Fibroblast of skin of back (primary cell): ENCODE measurements around the gene NTN3. TPM values are rescaled to one million over a fixed set of nuclear protein-coding genes. Genes with fewer than 3 reads are reported as not detected.
A peak's percentile ranks its signal among the peaks of the same experiment; 100 is the strongest.
"Not testable (repeated sequence)": the region's sequence is repeated elsewhere in the genome, so short reads cannot be mapped to it uniquely, and the experiment has no call there.

ENCODE experiments used
- DNase-seq: peaks from one replicate; pipeline ENCODE4 v3.0.0-alpha.2; 2013
- polyA plus RNA-seq, 2 experiments: library from polyadenylated mRNA; unstranded; fragments of 120-200 nt; gene quantifications; one replicate each; pipeline ENCODE4 v1.2.1, GENCODE V29; 2013; ENCODE audit not compliant: insufficient read length in 2 of 2

The NTN3 gene
- 0.19 TPM for polyA plus RNA-seq (2013, experiment 1 of 2; ENCODE audit: insufficient read length)
- polyA plus RNA-seq (2013, experiment 2 of 2; ENCODE audit: insufficient read length) = 0.20 TPM

GRCh38 chr16:2471016-2471652 lies at the start of gene NTN3:
Gene NTN3 (plus strand): TSS chr16:2471297. CDS start chr16:2471702, 405 bp downstream.
- no peak for DNase-seq

GRCh38 chr16:2422123-2422867 lies 48.8 kb upstream of the NTN3 start:
- DNase-seq = no peak

GRCh38 chr16:2424061-2425007 lies 46.8 kb upstream of the NTN3 start:
- no peak for DNase-seq

GRCh38 chr16:2425008-2425518 lies 46.0 kb upstream of the NTN3 start:
- no peak for DNase-seq

GRCh38 chr16:2425825-2426430 lies 45.2 kb upstream of the NTN3 start:
- DNase-seq = no peak

- no peak for DNase-seq
Measured at GRCh38 chr16:2426941-2427361, 44.1 kb upstream of the NTN3 start.

- no peak for DNase-seq
Measured at GRCh38 chr16:2427526-2427925, 43.6 kb upstream of the NTN3 start.

- DNase-seq = peak; percentile 30
Measured at GRCh38 chr16:2428051-2428783, 42.9 kb upstream of the NTN3 start.

- no peak for DNase-seq
Measured at GRCh38 chr16:2428784-2429033, 42.4 kb upstream of the NTN3 start.

GRCh38 chr16:2429034-2429770 lies 41.9 kb upstream of the NTN3 start, which contains the start of gene CCNF:
Gene CCNF (plus strand): TSS chr16:2429447. CDS start chr16:2429482, 35 bp downstream.
- DNase-seq = peak; percentile 95

- peak; percentile 22 for DNase-seq
Measured at GRCh38 chr16:2429771-2430663, 41.1 kb upstream of the NTN3 start.

- no peak for DNase-seq
Measured at GRCh38 chr16:2432286-2432685, 38.8 kb upstream of the NTN3 start.

GRCh38 chr16:2432801-2433505 lies 38.1 kb upstream of the NTN3 start:
- DNase-seq = no peak

- DNase-seq = not testable (repeated sequence)
Measured at GRCh38 chr16:2435236-2435635, 35.9 kb upstream of the NTN3 start.

- no peak for DNase-seq
Measured at GRCh38 chr16:2436110-2436509, 35.0 kb upstream of the NTN3 start.

- DNase-seq = no peak
Measured at GRCh38 chr16:2437032-2437790, 33.9 kb upstream of the NTN3 start.

GRCh38 chr16:2438121-2438520 lies 33.0 kb upstream of the NTN3 start:
- no peak for DNase-seq

GRCh38 chr16:2439598-2439997 lies 31.5 kb upstream of the NTN3 start:
- no peak for DNase-seq
